ENCODE measurements around the gene MCHR1.

GRCh38 chr22:40712311-40712710, 33.0 kb downstream of the MCHR1 start:
- no peak for TF ChIP-seq EP300 (IDR thresholded peaks at IDR 0.05; ENCODE audit: low read depth)
- no peak for TF ChIP-seq CTCF (IDR thresholded peaks at IDR 0.05)
- TF ChIP-seq POLR2AphosphoS5 (IDR thresholded peaks at IDR 0.05), result no peak
- TF ChIP-seq POLR2A (IDR thresholded peaks at IDR 0.05), result no peak
